K562 (cell line): ENCODE data around the gene VHLL. TPM values are rescaled to one million over a fixed set of nuclear protein-coding genes. Genes with fewer than 3 reads are reported as not detected.
A peak's percentile ranks its signal among the peaks of the same experiment; 100 is the strongest.

Experiments used
- BCLAF1 ChIP-seq, 2 experiments: fragments of 450-650 bp in 1 of 2; IDR thresholded peaks; 2 replicates each; pipeline ENCODE4 v1.6.1; 2011 to 2017; ENCODE audit warnings: low read depth in 2 of 2, antibody characterized with exemption in 1 of 2, borderline replicate concordance in 1 of 2, low read length in 1 of 2, mild to moderate bottlenecking in 1 of 2, mixed read lengths in 1 of 2; ENCODE audit not compliant: control insufficient read depth in 1 of 2
- CC2D1A ChIP-seq: fragments of 450-650 bp; IDR thresholded peaks from 2 replicates; pipeline ENCODE4 v1.6.1; 2017; ENCODE audit warnings: mild to moderate bottlenecking
- COPS2 ChIP-seq: fragments of 450-650 bp; conservative IDR thresholded peaks from 2 replicates; pipeline ENCODE4 v1.6.1; 2016; ENCODE audit warnings: mild to moderate bottlenecking, moderate library complexity
- E4F1 ChIP-seq: fragments of 250-450 bp; sonication (Bioruptor Pico); IDR thresholded peaks from 2 replicates; pipeline ENCODE4 v1.5.0; 2021; ENCODE audit warnings: mild to moderate bottlenecking, borderline replicate concordance
- EP400 ChIP-seq: fragments of 450-650 bp; IDR thresholded peaks from 2 replicates; pipeline ENCODE4 v1.6.1; 2017; ENCODE audit warnings: antibody characterized with exemption, mild to moderate bottlenecking, moderate library complexity
- GATA2 ChIP-seq: sonication (generic); formaldehyde crosslinking; IDR thresholded peaks from 2 replicates; pipeline ENCODE4 v1.4.0; 2020; ENCODE audit warnings: mild to moderate bottlenecking, missing genetic modification reagents
- GATAD2A ChIP-seq: fragments of 450-650 bp; IDR thresholded peaks from 2 replicates; pipeline ENCODE4 v1.6.1; 2017
- KHSRP ChIP-seq: fragments of 450-650 bp; IDR thresholded peaks from 2 replicates; pipeline ENCODE4 v1.6.1; 2017
- L3MBTL2 ChIP-seq: fragments of 450-650 bp; IDR thresholded peaks from 2 replicates; pipeline ENCODE4 v1.6.1; 2016; ENCODE audit warnings: mild to moderate bottlenecking, moderate library complexity
- MCM5 ChIP-seq: fragments of 450-650 bp; IDR thresholded peaks from 2 replicates; pipeline ENCODE4 v1.6.1; 2016; ENCODE audit warnings: low read depth
- SMAD2 ChIP-seq: fragments of 150-350 bp; IDR thresholded peaks from 2 replicates; pipeline ENCODE4 v1.6.1; 2014; ENCODE audit warnings: low read depth, mild to moderate bottlenecking, low read length
- SMARCB1 ChIP-seq: IDR thresholded peaks from 2 replicates; pipeline ENCODE4 v1.6.1; 2011; ENCODE audit warnings: improper control_type of control experiment, low read depth; ENCODE audit not compliant: insufficient read length
- STAG1 ChIP-seq: sonication (generic); formaldehyde crosslinking; IDR thresholded peaks from 2 replicates; pipeline ENCODE4 v1.5.0; 2020; ENCODE audit warnings: missing genetic modification reagents, borderline replicate concordance
- TBL1XR1 ChIP-seq, 2 experiments: IDR thresholded peaks; 2 replicates each; pipeline ENCODE4 v1.6.1; 2012; ENCODE audit warnings: improper control_type of control experiment in 2 of 2, low read length in 2 of 2, mild to moderate bottlenecking in 1 of 2
- TFAP4 ChIP-seq: sonication (generic); formaldehyde crosslinking; IDR thresholded peaks from 2 replicates; pipeline ENCODE4 v1.8.0; 2022; ENCODE audit warnings: missing genetic modification reagents, mild to moderate bottlenecking, moderate library complexity, borderline replicate concordance
- USF1 ChIP-seq: sonication (generic); formaldehyde crosslinking; IDR thresholded peaks from 2 replicates; pipeline ENCODE4 v1.9.0; 2022; ENCODE audit warnings: mild to moderate bottlenecking, missing genetic modification reagents
- ZEB2 ChIP-seq: fragments of 450-650 bp; IDR thresholded peaks from 2 replicates; pipeline ENCODE4 v1.6.1; 2016
- ZNF12 ChIP-seq: sonication (generic); formaldehyde crosslinking; IDR thresholded peaks from 2 replicates; pipeline ENCODE4 v1.4.0; 2020; ENCODE audit warnings: mild to moderate bottlenecking, missing genetic modification reagents
- ZNF140 ChIP-seq: fragments of 250-450 bp; sonication (Bioruptor Pico); IDR thresholded peaks from 2 replicates; pipeline ENCODE4 v1.8.0; 2021; ENCODE audit warnings: moderate library complexity, mild to moderate bottlenecking, inconsistent platforms
- ZNF354B ChIP-seq: fragments of 250-450 bp; sonication (Bioruptor Pico); IDR thresholded peaks from 2 replicates; pipeline ENCODE4 v1.4.0; 2020
- ZNF408 ChIP-seq: fragments of 250-450 bp; sonication (Bioruptor Pico); IDR thresholded peaks from 2 replicates; pipeline ENCODE4 v1.4.0; 2020; ENCODE audit warnings: low read depth, mild to moderate bottlenecking, moderate library complexity
- polyA plus RNA-seq, 8 experiments: library from polyadenylated mRNA; depleted of rRNA in 4 of 8; stranded (reverse) in 5 of 8; unstranded in 3 of 8; fragments of >200 nt; fragmentation: Nextera tagmentation in 2 of 8; fragmentation: Illumina TruSeq in 1 of 8; extraction: Ambion mirVana in 2 of 8; extraction: Trizol in 1 of 8; gene quantifications; 2 replicates each; pipeline versions ENCODE4 v1.2.1 to v1.2.3, GENCODE V29; 2011 to 2014; ENCODE audit warnings: inconsistent platforms in 1 of 8, missing spikeins in 1 of 8
- total RNA-seq, 7 experiments: library from RNA; depleted of rRNA in 6 of 7; stranded (reverse); fragments of >200 nt in 6 of 7; fragmentation: Illumina TruSeq in 2 of 7; extraction: Trizol in 2 of 7; gene quantifications; 2 replicates each; pipeline versions ENCODE4 v1.2.1 to v1.2.3, GENCODE V29; 2011 to 2021; ENCODE audit warnings: low replicate concordance in 1 of 7
- TF ChIP-seq, protein P1 (sequence below), 2 experiments: fragments of 450-650 bp in 1 of 2; sonication (generic) in 1 of 2; formaldehyde crosslinking in 1 of 2; IDR thresholded peaks in 1 of 2; conservative IDR thresholded peaks in 1 of 2; 2 replicates each; pipeline versions ENCODE4 v1.6.1 to v1.8.1; 2016 to 2023; ENCODE audit warnings: mild to moderate bottlenecking in 2 of 2, moderate library complexity in 2 of 2, inconsistent platforms in 1 of 2, missing genetic modification reagents in 1 of 2

Gene VHLL
- total and polyA plus RNA-seq, 9 of the 15 experiments (the other 6 are each of a cell fraction or from before 2014, with no cell fraction given) = not detected

- TF ChIP-seq BCLAF1 (IDR thresholded peaks at IDR 0.05; ENCODE audit: borderline replicate concordance in 1 of 2, control insufficient read depth in 1 of 2, low read depth in 2 of 2, low read length in 1 of 2) (no peak), SMARCB1 (no peak), GATAD2A (no peak), ZNF12 (no peak), ZNF408 (CRISPR knock-in tag) (no peak), SMAD2 (no peak), MCM5 (no peak), TBL1XR1 (IDR thresholded peaks at IDR 0.05; ENCODE audit: low read length in 2 of 2) (no peak), L3MBTL2 (peak; percentile 73), ZEB2 (no peak), ZNF140 (CRISPR knock-in tag) (no peak), KHSRP (no peak), EP400 (0 out of 2 replicates have a peak, but pooled peaks have one; percentile 24), STAG1 (no peak), CC2D1A (no peak), ZNF354B (CRISPR knock-in tag) (no peak), USF1 (CRISPR knock-in tag) (peak; percentile 93), TFAP4 (CRISPR knock-in tag) (peak; percentile 97), GATA2 (CRISPR knock-in tag) (no peak), COPS2 (no peak), E4F1 (no peak)
- TF ChIP-seq, protein P1, sequence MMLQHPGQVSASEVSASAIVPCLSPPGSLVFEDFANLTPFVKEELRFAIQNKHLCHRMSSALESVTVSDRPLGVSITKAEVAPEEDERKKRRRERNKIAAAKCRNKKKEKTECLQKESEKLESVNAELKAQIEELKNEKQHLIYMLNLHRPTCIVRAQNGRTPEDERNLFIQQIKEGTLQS (IDR thresholded peaks at IDR 0.05) = no peak
- TF ChIP-seq, protein P1 (CRISPR knock-in tag; conservative IDR thresholded peaks at IDR 0.05) = no peak
These were observed 3.6 kb downstream of the VHLL start, which contains the start of gene GLMP (continued) for GRCh38 chr1:156295391-156295947.
